Thyroid gland (tissue), 4 donors: ENCODE data around the gene EMILIN1.
A peak's percentile ranks its signal among the peaks of the same experiment; 100 is the strongest.

Experiments used
- CTCF ChIP-seq, 6 experiments: fragments of 200-600 bp in 3 of 6; fragments of 450-650 bp in 3 of 6; sonication (generic) in 3 of 6; IDR thresholded peaks; one replicate each; pipeline ENCODE4 v1.5.1; 2016 to 2019; ENCODE audit warnings: antibody characterized with exemption in 6 of 6, mild to moderate bottlenecking in 2 of 6, inconsistent platforms in 1 of 6, moderate library complexity in 1 of 6
- POLR2A ChIP-seq, 2 donors: fragments of 450-650 bp; IDR thresholded peaks; one replicate each; pipeline ENCODE4 v1.6.1; 2017; ENCODE audit warnings: antibody characterized with exemption in 2 of 2, mild to moderate bottlenecking in 2 of 2, moderate library complexity in 1 of 2

DNA sequence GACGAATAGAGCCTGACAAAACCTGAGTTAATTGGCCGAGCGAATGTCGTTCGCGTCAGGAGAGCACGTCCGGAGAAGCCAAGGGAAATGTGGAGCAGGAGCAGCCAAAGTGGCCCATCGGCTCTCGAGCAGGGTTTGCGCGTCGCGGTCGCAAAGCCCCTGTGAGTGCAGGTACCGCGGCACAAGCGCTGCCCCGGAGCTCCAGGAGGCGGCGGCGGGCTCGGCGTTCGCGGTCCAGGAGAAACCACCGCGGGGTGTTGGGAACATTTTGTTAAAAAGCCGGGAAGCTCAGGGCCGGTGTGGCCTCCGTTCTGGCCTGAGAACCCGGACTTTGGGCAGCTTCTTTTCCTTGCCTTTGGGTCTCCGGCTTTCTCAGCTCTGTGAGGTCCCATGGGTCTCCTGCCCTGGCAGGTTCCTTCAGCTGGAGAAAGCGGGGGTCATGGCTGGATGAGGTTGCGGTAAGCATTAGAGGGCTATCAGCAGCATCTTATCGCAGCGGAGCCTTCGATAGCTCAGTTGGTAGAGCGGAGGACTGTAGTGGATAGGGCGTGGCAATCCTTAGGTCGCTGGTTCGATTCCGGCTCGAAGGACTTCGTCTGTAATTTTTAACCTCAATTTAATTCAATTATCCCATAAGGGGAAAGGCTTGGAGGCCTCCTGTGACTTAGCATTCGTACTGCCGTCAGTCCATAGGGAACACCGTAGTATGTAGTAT, 28.0 kb upstream of the EMILIN1 start:
- TF ChIP-seq CTCF (IDR thresholded peaks at IDR 0.05) (peak in 5 of 6 experiments; percentile 16 to 59 (median 55)), POLR2A (IDR thresholded peaks at IDR 0.05) (peak in 1 of 2 donors; percentile 30)
